NT2/D1 (cell line): ENCODE measurements around the gene NEO1.
"Not testable (repeated sequence)": the region's sequence is repeated elsewhere in the genome, so short reads cannot be mapped to it uniquely, and the experiment has no call there.

ENCODE experiments used
- DNase-seq: peaks from one replicate; pipeline ENCODE4 v3.0.0-alpha.2; 2011; ENCODE audit warnings: low read depth, low spot score
- H3K27me3 ChIP-seq: 2 replicates; pipeline ENCODE4 v1.6.0; 2011; ENCODE audit warnings: mild to moderate bottlenecking; ENCODE audit not compliant: insufficient read length, insufficient read depth
- H3K36me3 ChIP-seq: 2 replicates; pipeline ENCODE4 v1.6.1; 2011; ENCODE audit warnings: mild to moderate bottlenecking, low read length, mixed read lengths; ENCODE audit not compliant: insufficient read depth, insufficient read length
- H3K4me1 ChIP-seq: 2 replicates; pipeline ENCODE4 v1.5.1; 2011; ENCODE audit not compliant: insufficient read depth, insufficient read length
- H3K4me3 ChIP-seq: 2 replicates; pipeline ENCODE4 v1.5.1; 2011; ENCODE audit warnings: low read depth; ENCODE audit not compliant: insufficient read length
- H3K9ac ChIP-seq: 2 replicates; pipeline ENCODE4 v1.6.0; 2011; ENCODE audit warnings: low read depth; ENCODE audit not compliant: insufficient read length
- H3K9me3 ChIP-seq: 2 replicates; pipeline ENCODE4 v1.5.1; 2011; ENCODE audit warnings: mild to moderate bottlenecking, low read length; ENCODE audit not compliant: insufficient read depth
- SUZ12 ChIP-seq: IDR thresholded peaks from 2 replicates; pipeline ENCODE4 v1.6.1; 2011; ENCODE audit not compliant: insufficient read length, insufficient read depth; ENCODE audit errors: extremely low read depth
- YY1 ChIP-seq: IDR thresholded peaks from 2 replicates; pipeline ENCODE4 v1.6.1; 2011; ENCODE audit not compliant: insufficient read length, insufficient read depth
- ZNF274 ChIP-seq: IDR thresholded peaks from 2 replicates; pipeline ENCODE4 v1.6.1; 2011; ENCODE audit warnings: mild to moderate bottlenecking, low read depth, low read length

NEO1 gene

DNA sequence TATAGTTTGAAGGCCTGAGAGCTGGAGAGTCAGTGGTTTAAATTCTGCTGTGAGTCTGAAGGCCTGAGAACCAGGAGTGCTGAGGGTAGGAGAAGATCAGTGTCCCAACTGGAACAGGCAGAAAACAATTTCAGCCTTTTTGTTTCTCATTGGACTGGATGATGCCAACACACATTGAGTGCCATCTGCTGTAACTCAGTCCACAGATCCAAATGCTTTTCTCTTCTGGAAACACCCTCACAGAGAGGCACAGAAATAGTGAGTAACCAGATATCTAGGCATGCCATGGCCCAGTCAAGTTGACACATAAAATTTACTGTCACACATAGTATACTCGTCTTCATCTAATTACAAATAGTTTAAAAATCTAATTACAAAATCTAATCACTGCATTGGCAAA, 100.8 kb downstream of the NEO1 start:
- no peak overlapping the region for H3K9ac ChIP-seq
- peaks cover 32% of the 10 kb centered on the region for H3K9me3 ChIP-seq
- H3K4me3 ChIP-seq = no peak overlapping the region
- H3K4me1 ChIP-seq = no peaks in the 10 kb centered on the region
- no peaks in the 10 kb centered on the region for H3K36me3 ChIP-seq
- H3K27me3 ChIP-seq = no peaks in the 10 kb centered on the region
- TF ChIP-seq ZNF274 (no peak), SUZ12 (no peak), YY1 (no peak)
- no peak for DNase-seq

- H3K4me1 ChIP-seq = no peaks in the 10 kb centered on the region
- H3K36me3 ChIP-seq = no peaks in the 10 kb centered on the region
- peaks cover 32% of the 10 kb centered on the region for H3K9me3 ChIP-seq
- no peaks in the 10 kb centered on the region for H3K27me3 ChIP-seq
- no peak overlapping the region for H3K4me3 ChIP-seq
- TF ChIP-seq YY1 (no peak), SUZ12 (no peak), ZNF274 (no peak)
- no peak overlapping the region for H3K9ac ChIP-seq
- no peak for DNase-seq
These were observed 101.2 kb downstream of the NEO1 start for GRCh38 chr15:73153447-73153846.

DNA sequence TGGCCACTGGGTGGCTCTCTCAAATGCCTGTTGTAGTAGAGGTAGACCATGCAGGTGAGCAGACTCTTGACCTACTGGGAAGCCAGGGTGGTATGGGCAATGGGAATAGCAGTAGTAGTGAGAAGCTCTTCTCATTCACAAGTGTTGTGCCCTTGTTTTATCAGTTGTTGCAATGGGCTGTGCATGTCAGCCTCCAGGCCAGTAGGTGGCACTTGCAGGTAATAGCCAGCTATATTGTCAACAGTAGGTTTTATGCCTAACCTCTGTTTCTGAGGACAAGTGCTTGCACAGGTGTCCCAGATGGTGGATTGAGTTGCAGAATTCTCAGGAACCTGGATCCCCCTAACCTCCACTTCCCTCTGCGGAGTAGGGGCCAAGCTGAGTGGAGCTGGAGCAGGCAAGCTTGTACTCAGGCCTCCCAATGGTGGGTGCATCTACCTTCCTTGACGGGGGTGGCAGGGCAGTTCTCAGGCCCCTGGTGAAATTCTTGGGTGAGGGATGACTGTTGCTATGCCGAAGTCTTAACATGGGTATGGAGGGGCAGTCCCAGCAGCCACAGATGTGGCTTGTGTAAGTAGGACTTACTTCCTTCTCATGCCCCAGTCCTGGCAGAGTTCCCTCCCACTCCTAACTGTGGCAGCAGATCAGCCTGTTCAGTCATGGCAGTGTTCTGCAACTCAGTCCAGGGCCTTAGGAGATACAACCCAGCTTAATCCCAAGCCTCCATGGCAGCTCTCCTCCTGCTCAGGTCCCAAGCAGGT, 104.3 kb downstream of the NEO1 start:
- TF ChIP-seq ZNF274 = no peak
- TF ChIP-seq SUZ12 = no peak
- TF ChIP-seq YY1 = no peak
- Histone ChIP-seq H3K9ac (no peak overlapping the region), H3K4me1 (no peaks in the 10 kb centered on the region), H3K36me3 (no peaks in the 10 kb centered on the region), H3K4me3 (no peak overlapping the region), H3K9me3 (peaks cover 25% of the 10 kb centered on the region), H3K27me3 (no peaks in the 10 kb centered on the region)
- no peak for DNase-seq

DNA sequence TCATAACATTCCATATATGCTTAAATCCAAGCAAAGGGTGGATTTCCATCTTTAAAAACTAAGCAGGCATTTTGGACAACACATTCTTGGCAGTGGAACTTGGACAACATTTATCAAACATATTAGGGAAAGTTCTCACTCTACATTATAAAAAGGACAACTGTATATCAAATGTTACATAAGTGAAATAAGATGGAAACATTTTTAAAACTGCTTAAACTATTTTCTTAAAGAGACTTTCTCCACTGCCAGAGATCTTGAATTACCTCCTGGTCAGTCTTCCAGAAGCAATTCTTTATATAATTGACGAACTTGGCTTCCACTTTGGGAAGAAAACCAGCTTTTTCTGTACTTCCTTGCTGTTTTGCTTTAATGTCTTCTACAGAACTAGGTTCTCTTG, 109.3 kb downstream of the NEO1 start:
- DNase-seq = no peak

GRCh38 chr15:73165435-73165834, 113.2 kb downstream of the NEO1 start:
- Histone ChIP-seq H3K36me3 (no peaks in the 10 kb centered on the region), H3K9ac (no peak overlapping the region), H3K9me3 (peaks cover 16% of the 10 kb centered on the region; the same call in 1 of the 2 replicates), H3K4me1 (no peaks in the 10 kb centered on the region), H3K27me3 (no peaks in the 10 kb centered on the region), H3K4me3 (no peak overlapping the region)
- DNase-seq = no peak
- TF ChIP-seq ZNF274 (no peak), SUZ12 (no peak), YY1 (no peak)

More for the DNA sequence above, 109.3 kb downstream of the NEO1 start:
- Histone ChIP-seq H3K9ac (no peak overlapping the region), H3K36me3 (no peaks in the 10 kb centered on the region), H3K9me3 (peaks cover 14% of the 10 kb centered on the region; the same call in 1 of the 2 replicates), H3K27me3 (no peaks in the 10 kb centered on the region), H3K4me1 (no peaks in the 10 kb centered on the region), H3K4me3 (no peak overlapping the region)
- TF ChIP-seq YY1 (no peak), ZNF274 (no peak), SUZ12 (no peak)

- Histone ChIP-seq H3K9me3 (peaks cover 16% of the 10 kb centered on the region; the same call in 1 of the 2 replicates), H3K4me1 (no peaks in the 10 kb centered on the region), H3K36me3 (no peaks in the 10 kb centered on the region), H3K9ac (no peak overlapping the region), H3K4me3 (no peak overlapping the region), H3K27me3 (no peaks in the 10 kb centered on the region)
- no peak for TF ChIP-seq ZNF274
- TF ChIP-seq YY1 = no peak
- no peak for TF ChIP-seq SUZ12
- no peak for DNase-seq
These were observed 113.6 kb downstream of the NEO1 start for GRCh38 chr15:73165844-73166243.

DNA sequence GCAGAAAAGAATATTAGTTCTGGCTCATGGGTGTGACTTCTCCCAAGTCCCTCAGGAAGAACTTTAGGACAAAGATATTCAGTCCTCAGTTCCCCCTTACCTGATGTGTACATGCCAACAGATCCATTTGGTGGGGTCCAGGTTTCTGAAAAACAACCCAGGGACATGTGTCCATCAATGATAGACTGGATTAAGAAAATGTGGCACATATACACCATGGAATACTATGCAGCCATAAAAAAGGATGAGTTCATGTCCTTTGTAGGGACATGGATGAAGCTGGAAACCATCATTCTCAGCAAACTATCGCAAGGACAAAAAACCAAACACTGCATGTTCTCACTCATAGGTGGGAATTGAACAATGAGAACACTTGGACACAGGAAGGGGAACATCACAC, 114.4 kb downstream of the NEO1 start:
- not testable (repeated sequence) for H3K9ac ChIP-seq, H3K4me1 ChIP-seq, DNase-seq, H3K4me3 ChIP-seq, H3K36me3 ChIP-seq, H3K27me3 ChIP-seq
- H3K9me3 ChIP-seq = peaks cover 16% of the 10 kb centered on the region; the same call in 1 of the 2 replicates
